ENCODE results near the gene FOXN1.

The FOXN1 gene

DNA sequence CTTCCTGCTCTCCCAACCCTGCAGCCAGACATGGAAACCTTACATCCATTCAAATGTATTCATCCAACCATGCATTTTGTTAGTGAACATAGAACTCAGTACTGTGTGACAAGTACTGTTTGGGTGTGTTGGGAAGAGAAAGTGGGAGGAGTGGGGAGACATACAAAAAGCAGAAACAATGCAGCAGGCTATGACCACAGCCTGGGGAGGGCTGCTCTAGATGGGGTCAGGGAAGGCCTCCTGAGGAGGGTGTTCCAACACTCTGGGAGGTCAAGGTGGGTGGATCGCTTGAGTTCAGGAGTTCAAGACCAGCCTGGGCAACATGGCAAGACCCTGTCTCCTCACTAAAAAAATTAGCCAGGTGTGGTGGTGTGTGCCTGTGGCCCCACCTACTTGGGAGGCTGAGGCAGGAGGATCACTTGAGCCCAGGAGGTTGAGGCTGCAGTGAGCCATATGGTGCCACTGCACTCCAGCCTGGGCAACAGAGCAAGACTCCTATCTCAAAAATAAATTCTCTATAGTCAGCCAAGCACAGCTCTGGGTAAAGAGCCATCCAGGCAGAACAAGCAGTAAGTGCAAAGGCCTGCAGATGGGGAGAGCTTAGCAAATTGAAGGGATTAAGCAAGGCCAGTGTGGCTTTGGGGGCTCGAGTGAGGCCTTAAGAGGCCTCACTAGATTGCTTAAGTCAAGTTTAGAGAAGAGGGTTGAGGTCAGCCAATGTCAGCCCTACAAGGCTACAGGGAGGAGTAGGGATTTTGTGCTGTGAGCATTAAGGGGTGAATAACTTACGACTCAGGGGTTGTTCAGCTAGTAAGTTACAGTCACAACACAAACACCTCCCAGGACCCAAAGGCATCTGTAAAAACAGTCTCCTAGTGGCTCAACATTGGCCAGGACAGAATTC, 27.2 kb upstream of the FOXN1 start:
- DNase-seq (ENCODE audit: low read depth in 2 of 2, low spot score in 1 of 2): no peak

DNA sequence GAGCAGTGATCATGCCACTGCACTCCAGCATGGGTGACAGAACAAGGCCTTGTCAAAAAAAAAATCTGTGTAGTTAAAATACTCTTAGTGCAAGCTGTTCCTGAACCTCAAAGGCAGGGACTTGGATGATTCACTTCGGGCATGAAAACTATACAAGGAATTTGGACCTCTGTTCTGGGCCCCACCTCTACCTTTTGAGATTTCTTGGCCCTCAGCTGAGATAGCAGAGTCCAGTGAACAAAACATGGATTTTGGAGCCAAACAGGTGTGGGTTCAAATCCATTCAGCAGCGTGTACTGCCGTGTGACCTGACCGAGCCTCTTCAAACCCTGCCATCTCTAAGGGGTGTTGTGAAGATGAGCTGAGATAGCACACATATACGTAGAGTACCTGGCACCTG, 25.9 kb upstream of the FOXN1 start:
- no peak for DNase-seq (ENCODE audit: low read depth in 2 of 2, low spot score in 1 of 2)

DNA sequence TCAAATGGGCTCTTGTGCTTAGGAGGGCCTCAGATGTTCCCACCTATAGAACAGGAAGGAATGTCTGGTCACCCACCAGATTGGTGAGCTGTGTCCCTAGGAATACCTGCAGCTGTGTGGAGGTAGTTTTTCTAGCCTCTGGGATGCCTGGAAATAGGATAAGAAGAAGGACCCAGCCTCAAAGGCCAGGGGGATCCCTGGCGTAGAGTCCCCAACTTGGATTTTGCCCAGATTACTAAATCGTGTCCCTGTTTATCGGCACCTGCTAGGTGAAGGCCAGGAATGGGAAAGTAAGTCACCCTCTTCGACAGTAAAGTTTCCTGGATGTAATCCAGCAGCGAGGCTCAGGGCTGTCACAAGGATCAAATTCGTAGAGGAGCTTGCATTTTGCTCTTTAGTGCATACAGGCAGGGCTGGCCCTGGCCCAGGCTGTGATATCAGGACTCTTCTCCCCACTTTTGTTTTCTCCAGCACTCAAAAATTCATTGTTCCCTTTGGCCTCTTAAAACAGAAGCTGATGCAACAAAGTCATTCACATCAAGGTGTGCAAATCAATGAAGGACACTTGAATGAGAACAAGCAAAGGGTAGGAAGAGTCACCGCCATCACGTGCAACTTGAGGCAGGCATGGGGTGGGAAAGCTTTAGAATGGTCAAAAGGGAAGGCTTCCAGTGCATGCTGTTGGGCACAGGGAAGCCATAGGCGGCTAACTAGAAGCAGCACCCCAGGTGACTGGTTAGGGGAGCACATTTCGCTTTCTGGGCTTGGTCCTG, 25.2 kb upstream of the FOXN1 start:
- DNase-seq (ENCODE audit: low read depth in 2 of 2, low spot score in 1 of 2): no peak

DNA sequence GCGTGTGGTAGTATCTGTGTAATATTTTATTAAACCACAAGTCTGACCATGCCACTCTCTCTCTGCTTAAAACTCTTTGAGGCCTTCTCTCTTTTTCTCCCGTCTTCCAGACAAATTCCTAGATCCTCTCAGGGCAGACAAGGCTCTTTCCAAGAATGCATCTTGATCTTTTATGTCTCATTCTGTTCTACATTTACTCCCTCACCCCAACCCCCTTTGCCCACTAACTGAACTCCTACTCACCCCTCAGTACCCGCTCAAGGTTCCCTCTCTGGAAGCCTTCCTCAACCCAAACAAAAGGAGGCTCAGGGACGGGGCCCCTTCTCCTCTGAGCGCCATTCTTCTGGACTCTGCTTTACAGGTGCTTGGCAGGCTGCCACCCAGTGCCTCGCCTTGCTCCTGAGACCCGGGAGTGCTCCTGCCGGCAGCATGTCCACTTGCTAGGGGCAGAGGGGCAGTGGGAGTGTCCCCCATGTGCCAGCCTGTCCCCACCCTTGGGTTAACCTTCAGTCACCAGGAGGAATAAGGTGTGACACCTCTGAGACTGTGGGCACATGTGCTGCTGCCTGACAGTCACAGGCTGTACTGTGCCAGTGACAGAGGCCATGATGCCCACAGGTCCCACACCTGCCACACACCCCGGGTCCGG, 23.5 kb upstream of the FOXN1 start:
- DNase-seq (ENCODE audit: low read depth in 2 of 2, low spot score in 1 of 2): no peak

DNA sequence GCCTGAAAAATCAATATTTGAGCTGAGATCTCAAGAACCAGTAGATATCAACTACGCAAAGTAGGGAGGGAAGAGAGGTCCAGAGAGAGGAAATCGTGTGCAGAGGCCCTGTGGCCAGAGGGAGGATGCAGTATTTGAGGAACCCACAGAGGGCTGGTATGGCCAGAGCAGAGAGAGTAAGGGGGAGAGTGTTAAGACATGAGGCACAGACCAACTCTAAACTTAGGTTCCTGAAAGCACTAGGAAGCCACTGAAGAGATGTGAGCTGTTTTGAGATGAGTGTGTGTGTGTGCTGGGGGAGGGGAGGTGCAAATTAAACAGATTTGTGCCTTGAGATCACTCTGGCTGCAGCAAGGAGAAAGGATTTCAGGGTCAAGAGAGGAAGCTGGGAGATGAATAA, 21.9 kb upstream of the FOXN1 start:
- no peak for DNase-seq (ENCODE audit: low read depth in 2 of 2, low spot score in 1 of 2)

DNA sequence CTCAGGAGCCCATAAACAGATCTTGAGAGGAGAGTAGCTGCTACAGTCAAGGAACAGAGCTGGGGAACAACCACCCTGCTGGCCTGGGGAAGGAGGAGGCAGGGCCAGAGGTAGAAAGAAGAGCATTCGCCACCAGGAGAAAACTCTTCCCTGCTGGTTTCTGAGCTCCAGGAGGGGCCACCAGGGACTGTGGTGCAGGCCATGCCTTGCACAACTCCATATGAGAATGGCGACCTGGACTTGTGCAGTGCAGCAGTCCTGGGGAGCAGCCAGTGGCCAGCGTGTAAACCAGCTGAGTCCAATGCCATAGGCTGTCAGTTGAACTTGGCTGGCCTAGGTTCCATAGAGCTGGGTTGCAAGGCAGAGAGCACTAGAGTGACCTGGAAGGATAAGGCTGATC, 21.1 kb upstream of the FOXN1 start:
- no peak for DNase-seq (ENCODE audit: low read depth in 2 of 2, low spot score in 1 of 2)

DNA sequence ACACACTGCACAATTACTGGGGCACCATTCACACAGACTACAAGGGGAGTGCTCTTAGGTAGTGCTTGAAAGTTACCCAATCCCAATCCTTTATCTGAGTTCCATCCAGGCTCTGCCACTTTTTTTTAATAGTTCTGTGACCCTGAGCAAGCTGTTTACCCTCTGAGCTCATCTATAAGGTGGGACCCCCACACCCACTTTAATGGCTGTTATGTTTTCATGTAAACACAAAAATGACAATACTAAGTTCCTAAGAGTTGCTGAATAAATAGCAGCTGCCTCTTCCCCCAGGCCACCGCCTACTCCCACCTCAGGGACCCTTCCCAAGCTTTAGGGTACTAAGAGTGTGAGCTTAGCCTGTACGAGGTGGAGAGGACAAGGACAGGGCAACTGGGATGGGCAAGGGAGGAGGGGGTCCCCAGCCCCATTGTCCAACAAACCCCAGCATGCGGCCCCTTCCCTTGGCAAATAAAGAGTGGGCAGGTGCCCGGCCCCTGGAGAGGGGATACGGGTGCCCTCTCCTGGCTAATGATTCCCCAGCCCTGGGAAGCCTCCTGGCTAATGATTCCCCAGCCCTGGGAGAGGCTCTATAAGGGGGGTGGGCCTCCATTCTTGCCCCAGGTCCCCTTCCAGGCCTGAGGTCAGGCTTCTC, 18.1 kb upstream of the FOXN1 start:
- no peak for DNase-seq (ENCODE audit: low read depth in 2 of 2, low spot score in 1 of 2)

DNA sequence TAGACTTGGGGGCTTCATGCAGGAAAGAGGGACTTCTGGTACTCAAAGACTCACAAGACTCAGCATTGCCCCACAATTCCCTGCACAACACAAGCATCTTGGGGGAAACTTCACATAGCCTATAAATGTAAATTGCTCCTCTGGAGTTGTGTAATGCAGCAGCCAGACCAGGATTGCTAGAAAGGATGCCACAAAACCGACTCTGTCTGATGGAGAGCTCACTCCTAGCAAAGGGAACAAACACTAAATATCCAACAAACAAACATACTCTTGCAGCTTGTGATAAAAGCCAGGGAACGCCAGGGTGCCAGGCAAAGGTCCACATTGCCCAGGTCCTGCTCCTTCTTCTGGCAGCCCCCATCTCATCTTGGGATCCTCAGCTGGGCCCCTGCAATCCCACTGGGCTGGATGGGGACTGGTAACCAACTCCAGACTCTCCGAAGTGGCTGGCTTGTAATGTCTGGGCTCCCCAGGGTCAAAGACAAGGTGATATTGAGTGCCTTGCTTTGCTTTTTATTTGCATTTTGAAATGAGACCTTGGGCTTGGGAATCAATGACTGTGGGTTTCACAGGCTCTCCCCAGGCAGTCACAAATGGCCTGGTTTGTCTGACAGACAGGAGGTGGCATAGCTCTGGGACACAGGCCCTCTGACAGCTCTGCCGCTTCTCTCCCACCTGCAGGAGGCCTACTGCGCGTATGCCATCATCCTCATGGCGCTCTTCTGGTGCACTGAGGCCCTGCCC, 17.4 kb upstream of the FOXN1 start:
- DNase-seq (ENCODE audit: low read depth in 2 of 2, low spot score in 1 of 2): no peak

DNA sequence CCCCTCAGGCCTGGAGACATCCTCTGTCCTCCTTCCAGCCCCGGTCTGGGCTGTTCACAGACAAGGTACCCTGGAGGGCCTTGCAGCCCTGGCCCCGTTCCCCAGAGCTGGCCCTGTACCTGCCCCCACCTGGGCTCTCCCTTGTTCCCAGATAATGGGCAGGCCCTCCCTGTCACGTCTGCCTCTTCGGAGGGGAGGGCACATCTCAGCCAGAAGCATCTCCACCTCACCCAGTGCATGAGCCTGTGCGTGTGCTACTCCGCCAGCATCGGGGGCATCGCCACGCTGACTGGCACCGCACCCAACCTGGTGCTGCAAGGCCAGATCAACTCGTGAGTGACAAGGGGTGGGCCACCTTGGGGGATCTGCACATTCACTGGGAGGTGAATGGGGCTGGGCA, 14.9 kb upstream of the FOXN1 start:
- DNase-seq (ENCODE audit: low read depth in 2 of 2, low spot score in 1 of 2): no peak

DNA sequence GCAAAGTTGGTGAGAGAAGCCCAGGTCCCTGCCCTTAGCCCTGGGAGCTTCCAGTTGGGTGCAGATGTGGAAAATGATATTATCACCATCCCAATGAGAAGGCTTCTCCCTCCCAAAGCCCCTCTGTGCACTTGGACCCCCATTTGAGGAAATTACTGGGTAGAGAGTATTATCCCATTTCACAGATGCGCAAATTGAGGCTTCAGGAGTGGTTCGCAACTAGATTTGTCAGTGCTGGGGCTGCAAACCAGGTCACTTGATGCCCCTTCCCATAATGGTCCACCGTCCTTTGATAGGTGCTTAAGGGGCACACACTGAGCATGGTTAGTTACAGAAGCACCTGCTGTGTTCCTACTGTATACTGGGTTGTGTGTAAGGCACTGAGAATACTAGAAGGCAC, 14.3 kb upstream of the FOXN1 start:
- no peak for DNase-seq (ENCODE audit: low read depth in 2 of 2, low spot score in 1 of 2)

DNA sequence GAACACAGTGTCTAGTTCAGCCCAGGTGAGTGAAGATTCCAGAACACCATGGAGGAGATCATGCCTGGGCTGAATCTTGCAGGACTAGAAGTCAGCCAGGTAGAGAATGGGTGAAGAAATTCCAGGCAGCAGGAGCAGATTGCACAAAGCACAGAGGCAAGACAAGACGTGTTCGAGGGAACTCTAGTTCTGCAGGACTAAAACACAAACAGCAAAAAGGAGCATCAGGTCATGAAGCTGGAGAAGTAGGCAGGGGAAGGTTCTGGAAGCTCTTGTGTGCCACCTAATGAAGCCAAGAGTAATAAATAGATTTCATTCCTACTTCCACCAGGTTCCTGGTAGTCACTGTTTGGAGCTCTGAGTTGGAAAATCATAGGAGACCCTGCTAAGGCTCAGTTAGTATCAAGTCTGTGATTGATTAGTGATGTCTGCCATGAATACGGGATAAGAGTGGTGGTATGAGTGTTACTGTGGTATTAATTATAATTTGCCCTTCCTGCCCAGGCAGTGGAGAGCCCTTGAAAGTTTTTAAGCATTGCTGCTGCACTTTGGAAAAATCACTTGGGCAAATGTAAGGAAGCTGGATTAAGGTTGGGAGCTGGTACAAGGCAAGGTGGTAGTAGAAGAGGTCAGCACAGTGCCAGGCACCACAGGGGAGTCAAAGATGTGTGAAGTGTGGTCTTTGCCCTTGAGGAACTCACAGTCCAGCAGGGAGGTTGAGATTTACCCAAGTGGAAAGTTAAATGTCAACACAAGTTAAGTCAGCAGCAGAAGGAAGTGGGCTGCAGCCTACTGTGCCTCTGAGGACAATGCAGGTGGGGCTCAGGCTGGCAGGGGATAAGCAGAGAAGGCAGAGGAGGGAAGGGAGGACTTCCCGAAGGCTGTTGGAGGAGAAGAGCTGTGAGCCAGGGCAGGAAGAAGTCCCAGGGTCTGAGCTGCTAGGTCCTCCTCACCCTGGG, 13.5 kb upstream of the FOXN1 start:
- DNase-seq (ENCODE audit: low read depth in 2 of 2, low spot score in 1 of 2): no peak

DNA sequence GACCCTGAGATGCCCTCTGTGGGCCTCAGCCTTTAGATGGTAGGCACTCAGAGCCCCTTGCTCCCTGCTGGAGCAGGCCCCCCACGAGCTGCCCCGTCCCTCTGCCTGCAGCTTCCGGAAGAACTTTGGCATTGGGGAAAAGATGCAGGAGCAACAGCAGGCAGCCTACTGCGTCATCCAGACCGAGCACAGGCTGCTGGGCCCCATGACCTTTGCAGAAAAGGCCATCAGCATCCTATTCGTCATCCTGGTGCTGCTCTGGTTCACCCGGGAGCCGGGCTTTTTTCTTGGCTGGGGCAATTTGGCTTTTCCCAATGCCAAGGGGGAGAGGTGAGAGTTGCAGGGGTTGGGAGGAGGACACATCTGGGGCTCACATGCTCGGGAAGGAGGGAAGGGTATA, 12.7 kb upstream of the FOXN1 start:
- no peak for DNase-seq (ENCODE audit: low read depth in 2 of 2, low spot score in 1 of 2)

DNA sequence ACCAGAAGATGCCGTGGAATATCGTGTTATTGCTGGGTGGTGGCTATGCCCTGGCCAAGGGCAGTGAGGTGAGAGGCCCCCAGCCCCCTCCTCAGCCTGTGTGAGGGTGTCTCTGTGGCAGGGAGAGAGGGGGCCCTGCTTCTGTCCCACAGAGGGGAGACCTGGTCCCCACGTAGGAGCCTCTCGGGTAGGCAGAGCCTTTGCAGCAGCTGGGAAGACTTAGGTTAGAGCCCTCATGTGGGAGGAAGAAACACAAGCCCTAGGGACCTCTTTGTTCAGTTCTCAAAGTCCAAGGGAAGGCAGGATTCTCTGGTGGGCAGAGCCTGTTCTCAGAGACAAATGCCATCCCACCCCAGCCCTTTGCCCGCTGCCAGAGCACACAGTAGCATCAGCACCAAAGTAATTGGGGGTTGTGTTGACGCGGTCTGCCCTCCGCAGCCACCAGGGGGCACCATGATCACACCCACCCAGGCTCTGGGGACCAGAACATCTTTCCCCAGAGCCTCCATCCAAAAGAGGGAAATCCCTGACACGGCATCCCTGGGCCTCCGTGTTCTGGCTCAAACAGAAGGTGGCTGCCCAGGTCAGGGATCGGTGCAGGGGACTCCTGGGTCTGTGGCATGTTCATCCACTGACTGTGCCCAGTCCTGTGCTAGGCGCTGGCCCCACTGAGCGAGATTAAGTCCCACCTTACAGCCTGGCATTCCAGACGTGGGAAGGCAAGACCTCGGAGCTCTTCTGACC, 11.5 kb upstream of the FOXN1 start:
- DNase-seq (ENCODE audit: low read depth in 2 of 2, low spot score in 1 of 2): peak; percentile 53 to 68

DNA sequence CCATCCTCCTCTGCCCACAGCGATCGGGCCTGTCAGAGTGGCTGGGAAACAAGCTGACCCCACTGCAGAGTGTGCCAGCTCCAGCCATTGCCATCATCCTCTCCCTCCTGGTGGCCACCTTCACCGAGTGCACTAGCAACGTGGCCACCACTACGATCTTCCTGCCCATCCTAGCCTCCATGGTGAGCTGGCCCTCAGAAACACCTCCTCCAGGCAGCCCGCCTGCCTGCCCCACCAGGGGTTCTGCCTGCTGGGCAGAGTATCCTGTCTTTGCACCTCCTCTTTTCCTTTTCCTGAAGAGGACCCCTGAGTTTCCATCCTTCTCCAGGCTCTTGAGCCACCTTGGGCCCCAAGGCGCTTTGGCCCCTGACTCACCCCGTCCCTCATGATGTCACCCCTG, 10.5 kb upstream of the FOXN1 start:
- no peak for DNase-seq (ENCODE audit: low read depth in 2 of 2, low spot score in 1 of 2)

DNA sequence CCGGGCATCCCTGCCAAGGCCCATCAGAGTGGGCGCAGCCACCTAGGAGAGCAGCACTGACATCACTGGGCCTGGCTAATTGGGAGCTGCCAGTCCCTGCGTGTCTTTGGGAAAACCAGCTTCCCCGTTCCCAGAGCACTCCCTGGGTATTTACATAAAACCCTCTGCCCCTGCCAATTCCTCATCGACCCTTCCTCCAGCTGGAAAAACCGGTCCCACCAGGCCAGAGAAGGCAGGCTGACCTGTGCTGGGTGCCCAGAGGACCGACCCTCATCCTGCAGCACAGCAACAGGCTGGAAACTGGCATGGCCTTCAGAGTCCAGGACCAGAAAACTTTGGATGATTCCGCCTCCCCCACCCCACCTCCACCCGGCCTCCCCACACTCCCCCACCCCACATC, 8.2 kb upstream of the FOXN1 start:
- DNase-seq (ENCODE audit: low read depth in 2 of 2, low spot score in 1 of 2): no peak

DNA sequence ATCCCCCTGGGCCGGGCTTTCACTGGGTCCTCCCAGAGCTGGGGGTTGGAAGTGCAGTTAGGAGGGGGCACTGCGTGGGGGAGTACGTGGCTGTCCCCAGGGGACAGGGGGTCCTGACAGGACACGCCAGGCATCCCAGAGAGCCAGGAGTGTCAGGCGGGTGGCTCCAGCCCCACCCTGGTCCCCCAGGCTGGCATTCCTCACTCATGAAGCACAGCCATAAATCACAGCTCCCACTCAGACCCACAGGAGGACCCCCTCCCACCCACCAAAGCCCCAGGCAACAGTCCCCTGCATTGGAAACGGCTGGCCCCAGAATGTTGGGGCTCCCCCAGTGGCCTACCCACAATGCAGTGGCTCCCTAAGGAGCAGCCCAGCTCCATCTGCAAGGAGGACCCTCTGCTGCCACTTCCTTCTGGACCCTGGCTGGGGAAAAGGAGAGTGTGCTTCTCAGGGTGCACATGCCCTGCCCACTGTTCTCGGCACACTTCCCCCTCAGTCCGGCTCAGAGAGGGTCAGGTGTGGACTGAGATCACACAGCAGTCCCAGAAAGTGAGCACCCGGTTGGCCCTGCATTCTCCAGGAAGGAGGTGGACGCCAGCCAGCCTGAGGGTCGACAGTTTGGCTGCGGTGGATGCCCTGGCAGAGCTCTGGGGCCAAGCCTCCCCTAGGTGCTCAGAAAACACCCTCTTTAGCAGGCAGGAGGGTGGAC, 7.3 kb upstream of the FOXN1 start:
- DNase-seq (ENCODE audit: low read depth in 2 of 2, low spot score in 1 of 2): no peak

DNA sequence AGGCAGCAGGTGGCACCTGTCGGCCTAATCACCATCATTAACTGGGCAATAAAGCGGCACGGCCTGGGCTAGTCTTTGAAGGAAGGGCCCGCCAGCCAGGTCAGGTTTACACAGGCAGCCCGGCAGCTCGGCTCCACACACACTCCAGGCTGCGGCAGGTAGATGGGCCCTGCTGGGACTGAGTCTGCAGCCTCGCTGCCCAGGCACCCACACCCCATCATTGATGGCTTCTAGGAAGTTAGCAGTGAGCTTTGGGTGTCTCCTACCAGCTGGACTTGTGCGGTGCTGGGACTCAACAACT, 6.8 kb upstream of the FOXN1 start:
- no peak for DNase-seq (ENCODE audit: low read depth in 2 of 2, low spot score in 1 of 2)

DNA sequence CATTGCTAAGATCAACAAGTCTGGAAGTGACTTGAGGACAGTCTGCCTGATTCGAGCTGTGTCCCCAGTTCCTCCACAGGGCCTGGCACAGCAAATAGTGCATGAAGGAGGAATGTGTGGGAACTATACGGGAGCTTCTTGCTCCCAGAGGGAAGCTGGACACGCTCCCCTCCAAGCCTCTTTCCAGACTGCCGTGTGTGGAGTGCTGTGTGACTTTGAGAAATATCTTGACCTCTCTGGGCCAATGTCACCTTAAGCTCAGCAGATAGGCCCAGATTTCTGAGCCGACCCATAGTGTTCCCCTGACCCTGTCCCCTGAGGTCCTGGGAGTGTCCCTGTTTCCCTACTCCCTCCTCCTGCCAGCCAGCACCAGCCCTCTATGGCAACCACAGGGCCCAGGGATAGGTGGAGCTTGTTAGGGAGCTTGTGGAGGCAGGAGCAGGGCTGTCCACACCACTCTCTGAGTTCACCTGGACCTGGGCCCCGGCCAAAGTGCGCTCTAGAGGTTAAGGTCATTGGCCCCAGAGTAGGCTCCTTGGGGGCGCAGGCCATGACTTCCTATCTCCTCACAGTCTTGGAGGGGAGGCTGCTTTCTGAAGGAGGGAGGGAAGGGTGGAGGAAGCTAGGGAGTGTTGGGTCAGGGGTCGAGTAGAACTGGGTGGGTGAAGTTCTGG, 6.3 kb upstream of the FOXN1 start:
- DNase-seq (ENCODE audit: low read depth in 2 of 2, low spot score in 1 of 2): no peak

Data from stimulated activated CD8-positive, alpha-beta memory T cell treated with anti-CD3 and anti-CD28 coated beads, Interleukin-4, amount 100 ng/mL, for 1 hour (primary cell).